LoVo (cell line): ENCODE data around the gene LCN12.
A peak's percentile ranks its signal among the peaks of the same experiment; 100 is the strongest.

Source experiments
- DNase-seq: peaks from one replicate; pipeline ENCODE4 v3.0.0-alpha.2; 2016; ENCODE audit warnings: low spot score

The LCN12 gene

DNA sequence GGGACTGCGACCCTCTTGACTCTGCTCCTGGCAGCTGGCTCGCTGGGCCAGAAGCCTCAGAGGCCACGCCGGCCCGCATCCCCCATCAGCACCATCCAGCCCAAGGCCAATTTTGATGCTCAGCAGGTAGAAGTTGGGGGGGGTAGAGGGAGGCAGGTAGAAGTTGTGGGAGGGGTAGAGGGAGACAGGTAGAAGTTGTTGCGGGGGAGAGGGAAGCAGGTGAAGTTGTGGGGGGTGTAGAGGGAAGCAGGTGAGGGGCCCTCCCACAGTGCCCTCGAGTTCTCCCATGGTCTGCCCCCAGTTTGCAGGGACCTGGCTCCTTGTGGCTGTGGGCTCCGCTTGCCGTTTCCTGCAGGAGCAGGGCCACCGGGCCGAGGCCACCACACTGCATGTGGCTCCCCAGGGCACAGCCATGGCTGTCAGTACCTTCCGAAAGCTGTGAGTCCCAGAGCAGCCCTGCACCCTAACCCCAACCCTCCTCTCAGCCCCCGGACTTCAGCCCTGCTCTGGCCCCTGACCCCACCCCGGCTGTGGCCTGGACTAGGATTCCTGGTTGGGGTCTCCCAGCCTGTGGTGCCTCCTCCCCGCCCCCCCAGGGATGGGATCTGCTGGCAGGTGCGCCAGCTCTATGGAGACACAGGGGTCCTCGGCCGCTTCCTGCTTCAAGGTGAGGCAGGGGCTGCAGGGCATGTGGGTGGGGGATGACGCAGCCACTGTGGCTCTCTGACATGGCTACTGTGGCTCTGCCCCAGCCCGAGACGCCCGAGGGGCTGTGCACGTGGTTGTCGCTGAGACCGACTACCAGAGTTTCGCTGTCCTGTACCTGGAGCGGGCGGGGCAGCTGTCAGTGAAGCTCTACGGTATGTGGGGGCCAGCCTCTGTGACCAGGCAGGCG lies 6.5 kb upstream of the LCN12 start:
- DNase-seq = no peak

DNA sequence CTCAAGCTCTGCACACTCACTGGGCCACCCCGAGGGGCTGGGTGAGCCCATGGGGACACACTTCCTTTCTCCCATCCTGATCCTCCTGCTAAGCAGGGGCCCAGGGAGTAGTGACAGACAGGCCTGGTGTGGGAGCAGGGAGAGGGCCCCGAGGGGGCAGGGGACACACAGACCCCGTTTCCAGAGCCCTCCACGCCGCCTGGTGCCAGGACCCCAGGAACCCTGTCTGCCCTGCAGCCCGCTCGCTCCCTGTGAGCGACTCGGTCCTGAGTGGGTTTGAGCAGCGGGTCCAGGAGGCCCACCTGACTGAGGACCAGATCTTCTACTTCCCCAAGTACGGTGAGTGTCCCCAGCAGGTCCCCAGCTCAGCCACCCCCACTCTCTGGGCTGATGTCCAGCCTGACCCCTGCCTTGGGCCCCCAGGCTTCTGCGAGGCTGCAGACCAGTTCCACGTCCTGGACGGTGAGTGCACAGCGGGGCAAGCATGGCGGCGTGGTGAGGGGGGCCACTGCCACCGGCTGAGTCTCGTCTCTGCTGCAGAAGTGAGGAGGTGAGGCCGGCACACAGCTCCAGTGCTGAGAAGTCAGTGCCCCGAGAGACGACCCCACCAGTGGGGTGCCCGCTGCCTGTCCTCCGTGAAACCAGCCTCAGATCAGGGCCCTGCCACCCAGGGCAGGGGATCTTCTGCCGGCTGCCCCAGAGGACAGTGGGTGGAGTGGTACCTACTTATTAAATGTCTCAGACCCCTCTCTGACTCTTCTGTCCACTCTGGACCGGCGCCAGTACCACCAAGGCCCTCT lies 5.6 kb upstream of the LCN12 start:
- no peak for DNase-seq

DNA sequence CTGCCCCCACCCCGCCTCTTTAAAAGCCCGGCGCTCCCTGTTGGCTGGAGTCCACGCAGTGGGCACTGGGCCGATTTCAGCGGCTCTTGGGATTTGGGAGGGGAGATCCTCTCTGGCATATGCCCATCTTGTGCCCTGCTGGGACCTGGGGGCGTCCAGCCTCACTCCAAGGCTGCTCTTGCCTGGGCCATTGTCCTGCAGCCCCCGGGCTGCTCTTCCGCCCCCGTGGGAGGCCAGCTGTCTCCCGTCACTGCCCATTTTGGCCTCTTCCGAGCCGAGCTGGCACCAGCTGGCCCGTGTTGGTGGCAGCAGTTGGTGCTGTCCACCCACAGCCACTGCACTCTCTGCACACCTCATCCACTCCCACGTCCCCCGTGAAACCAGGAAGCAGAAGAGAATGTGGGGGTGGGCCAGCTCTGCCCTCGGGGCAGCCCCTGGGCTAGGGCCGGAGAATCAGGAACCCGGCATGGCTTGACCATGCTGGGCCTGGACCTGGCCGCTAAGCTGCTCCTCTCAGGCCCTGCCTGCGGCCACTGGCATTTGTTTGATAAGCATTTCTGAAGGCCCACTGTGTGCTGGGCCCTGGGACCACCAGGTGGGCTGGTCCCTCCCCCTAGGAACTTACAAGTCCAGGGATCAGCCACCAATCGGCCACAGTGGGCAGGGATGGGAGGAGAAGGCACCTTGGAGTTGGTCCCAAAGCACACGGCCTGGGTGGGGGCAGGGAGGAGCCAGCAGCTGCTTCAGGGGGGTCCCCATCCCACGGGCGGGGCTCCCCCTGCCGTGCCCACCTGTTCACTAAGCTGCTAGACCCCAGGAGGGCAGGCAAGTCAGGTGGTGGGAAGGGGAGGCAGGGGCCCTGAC lies 4.8 kb upstream of the LCN12 start:
- no peak for DNase-seq

DNA sequence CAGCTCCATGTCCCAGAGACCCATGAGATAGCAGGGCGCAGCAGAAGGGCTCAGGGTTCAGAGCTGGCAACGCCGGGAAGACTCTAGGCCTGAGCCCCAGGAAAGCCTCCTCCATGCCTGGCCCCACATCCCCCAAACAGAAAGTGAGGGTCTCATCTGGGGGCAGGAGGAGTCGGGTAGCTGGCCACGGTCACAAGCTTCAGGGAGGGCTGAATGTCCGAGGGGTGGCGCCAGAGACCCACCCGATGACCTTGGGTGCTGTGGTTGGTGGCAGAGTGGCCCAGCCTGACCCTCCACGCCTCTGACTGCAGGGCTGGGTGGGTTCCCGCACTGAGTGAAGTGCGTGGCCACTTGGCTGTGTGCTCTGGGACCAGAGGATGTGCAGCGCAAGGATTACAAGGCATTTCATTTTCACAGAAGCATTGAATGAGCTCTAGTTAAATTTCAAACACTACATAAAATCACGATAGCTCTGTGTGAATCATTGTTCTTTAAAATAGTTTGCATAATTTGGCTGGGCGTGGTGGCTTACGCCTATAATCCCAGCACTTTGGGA lies 4.0 kb upstream of the LCN12 start:
- DNase-seq = peak; percentile 74

DNA sequence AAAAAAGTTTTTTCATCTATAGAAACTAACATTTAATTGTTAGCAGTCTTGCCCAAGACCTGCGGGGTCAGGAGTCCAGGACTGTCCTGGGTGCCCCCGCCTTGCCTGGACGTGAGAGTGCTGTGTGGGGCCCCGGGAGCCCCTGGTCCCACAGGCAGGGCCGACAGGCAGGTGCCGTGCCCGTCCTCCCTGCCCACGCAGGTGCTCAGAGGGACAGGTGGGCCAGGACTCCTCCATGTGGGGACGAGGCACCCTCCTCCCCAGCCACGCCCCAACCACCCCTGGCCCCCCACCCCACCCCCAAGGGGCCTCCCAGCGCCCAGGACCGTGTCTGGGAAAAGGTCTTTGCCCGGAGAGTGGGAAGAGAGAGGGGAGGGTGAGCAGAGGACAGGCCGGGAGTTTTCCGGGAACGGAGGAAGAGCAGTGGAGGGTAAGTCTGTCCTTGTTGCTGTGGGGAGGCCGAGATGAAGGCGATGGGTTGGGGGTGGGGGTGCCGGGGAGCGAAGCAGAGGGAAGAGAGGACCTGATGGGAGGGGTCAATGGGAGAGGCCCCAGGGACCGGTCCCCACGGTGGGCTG lies 2.7 kb upstream of the LCN12 start:
- no peak for DNase-seq

DNA sequence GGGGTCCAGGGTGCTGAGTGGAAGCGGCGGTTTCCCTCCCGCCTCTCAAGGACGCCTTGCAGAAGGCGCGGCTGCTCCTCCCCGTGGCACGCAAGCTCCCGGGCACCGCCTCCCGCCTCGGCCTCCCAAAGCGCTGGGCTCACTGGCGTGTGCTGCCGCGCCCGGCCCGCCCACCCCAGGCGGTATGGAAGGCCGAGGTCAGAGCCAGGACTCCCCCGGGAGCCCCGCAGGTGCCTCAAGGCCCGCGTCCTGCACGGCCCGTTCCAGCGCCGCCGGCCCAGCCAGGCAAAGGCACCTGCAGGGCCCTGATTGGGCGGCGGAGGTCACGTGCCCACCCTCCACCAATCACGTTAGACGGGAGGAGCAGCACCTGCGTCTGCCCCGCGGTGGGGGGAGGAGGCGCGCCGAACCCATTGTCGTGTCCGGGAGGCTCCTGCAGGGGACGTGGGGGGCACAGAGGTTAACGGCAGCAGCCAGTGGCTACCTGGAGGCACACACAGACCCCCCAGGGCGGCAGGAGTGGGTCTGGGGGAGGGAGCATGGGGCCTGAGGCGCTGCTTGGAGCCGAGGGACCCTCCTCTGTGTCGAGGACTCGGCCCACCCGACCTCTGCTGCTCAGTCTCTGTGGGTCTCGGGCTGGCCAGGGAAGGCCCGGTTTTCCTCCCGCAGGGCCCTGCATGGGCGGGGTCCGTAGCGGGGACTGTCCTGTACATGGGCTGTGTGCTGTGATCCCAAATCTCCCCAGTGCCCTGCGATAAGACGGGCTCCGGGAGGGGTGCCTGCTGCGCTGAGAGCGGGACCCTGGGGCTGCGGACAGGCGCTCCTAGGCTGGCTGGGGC lies 2.0 kb upstream of the LCN12 start:
- DNase-seq = peak; percentile 94

DNA sequence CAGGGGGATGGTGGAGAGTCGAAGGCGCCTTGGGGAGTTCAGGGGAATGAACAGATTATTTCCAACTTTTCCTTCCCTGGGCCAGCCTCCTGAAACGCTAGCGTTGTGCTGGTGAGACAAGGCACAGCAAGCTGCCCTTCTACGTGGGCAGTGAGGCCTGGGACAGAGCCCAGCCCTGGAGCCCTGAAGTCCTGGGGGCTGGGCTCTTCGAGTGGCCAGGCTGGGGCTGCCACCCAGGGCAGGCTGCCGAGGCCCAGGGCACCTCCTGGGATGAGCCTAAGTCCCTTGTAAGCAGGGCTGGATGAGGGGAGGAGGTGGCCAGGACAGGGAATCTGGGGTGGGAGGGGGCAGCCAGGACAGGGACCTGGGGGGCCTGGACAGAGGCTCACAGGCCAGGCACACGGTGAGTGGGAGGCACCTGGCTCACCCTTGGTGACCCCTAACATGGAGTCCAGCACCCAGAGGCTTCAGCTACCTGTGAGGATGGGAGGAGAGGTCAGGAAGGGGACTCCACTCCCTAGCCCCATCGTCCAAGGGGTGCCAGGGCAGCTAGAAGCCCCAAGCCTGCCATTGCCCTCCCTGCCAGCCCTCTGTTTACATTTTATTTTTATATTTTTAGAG lies 1.3 kb upstream of the LCN12 start:
- DNase-seq = no peak

DNA sequence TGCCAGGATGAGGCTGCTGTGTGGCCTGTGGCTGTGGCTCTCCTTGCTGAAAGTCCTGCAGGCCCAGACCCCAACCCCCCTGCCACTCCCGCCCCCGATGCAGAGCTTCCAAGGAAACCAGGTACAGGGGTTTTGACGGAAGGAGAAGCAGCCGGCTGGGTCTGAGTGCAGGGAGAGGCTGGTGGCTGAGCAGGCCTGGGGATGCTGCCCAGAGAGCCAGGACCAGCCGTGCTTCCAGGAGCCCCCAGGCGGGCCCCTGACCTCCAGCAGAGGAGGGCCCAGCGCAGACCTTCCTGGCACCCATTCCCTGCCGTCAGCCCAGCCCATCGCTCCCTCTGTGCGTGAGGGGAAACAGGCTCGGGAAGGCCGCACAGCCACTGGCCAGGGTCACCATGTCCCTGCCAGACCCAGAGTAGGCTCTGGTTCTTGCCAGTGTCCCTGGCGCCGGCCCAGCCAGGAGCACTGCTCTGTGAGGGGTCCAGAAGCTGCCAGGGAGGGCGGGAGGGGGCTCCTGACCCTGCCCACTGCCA lies 313 bp downstream of the LCN12 start:
- no peak for DNase-seq

DNA sequence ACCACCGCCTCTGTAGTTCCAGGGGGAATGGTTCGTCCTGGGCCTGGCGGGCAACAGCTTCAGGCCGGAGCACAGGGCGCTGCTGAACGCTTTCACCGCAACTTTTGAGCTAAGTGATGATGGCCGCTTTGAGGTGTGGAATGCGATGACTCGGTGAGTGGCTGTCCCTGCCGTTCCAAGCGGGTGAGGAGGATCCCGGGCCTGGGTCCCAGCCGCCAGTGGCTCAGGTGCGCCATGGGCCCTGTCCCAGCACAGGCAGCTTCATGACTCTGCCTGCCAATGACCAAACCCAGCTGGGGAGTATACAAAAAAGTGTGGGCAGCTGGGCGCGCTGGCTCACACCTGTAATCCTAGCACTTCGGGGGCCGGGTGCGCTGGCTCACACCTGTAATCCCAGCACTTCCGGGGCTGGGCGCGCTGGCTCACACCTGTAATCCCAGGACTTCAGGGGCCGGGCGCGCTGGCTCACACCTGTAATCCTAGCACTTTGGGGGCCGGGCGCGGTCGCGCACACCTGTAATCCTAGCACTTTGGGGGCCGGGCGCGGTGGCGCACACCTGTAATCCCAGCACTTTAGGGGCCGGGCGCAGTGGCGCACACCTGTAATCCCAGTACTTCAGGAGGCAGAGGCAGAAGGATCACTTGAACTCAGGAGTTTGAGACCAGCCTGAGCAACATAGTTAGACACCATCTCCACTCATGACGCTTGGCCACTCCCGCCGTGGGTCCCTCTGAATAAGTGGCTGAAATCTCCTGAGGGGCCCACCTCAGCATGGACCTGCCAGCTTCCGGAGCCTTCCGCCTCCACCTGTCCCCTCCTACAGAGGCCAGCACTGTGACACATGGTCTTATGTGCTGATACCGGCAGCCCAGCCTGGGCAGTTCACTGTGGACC lies 1.1 kb downstream of the LCN12 start:
- no peak for DNase-seq

DNA sequence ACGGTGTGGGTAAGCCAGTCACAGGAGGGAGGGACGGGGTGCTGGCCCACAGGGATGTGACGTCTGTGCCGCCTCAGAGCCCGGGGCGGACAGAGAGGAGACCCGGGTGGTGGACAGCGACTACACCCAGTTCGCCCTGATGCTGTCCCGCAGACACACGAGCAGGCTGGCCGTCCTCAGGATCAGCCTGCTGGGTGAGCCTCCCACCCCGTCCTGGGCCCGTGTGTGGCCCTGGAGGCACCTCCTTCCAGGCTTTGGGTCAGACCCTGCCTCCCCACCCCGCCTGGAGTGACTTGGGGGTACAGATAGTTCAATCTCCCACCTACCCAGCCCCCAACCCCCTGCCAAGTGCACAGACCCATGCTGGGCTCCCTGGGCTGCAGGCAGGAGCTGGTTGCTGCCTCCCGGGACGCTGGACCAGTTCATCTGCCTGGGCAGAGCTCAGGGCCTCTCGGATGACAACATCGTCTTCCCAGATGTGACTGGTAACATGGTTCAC lies 1.7 kb downstream of the LCN12 start:
- no peak for DNase-seq

DNA sequence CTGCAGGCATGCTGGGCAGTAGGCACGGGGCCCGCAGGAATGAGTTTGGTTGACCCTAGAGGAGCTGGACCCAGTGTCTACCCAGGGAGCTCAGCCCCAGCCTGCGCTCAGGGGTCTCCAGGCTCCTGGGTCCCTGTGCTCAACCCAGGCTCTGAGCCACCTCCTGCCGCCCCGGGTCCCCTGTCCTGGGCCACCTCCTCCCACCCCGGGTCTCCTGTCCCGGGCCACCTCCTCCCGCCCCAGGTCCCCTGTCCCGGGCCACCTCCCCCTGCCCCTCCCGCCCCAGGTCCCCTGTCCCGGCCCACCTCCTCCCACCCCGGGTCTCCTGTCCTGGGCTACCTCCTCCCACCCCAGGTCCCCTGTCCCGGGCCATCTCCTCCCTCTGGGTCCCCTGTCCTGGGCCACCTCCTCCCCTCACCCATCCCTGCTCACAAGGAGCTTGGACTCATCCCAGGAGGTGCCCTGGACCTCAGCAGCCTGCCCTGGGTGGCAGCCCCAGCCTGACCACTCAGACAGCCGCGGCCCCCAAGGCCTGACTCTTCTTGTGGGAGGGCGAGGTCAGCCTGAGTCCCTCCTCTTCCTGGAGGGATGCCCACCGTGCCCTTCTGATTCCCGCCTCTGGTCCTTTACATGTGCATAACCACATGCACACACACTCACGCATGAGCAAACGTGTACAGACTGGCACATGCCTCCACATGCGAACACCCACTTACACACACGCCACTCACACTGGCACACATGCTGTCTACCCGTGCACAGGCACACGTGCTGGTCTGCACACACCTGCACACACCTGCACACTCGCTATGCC lies 2.4 kb downstream of the LCN12 start:
- DNase-seq = no peak

DNA sequence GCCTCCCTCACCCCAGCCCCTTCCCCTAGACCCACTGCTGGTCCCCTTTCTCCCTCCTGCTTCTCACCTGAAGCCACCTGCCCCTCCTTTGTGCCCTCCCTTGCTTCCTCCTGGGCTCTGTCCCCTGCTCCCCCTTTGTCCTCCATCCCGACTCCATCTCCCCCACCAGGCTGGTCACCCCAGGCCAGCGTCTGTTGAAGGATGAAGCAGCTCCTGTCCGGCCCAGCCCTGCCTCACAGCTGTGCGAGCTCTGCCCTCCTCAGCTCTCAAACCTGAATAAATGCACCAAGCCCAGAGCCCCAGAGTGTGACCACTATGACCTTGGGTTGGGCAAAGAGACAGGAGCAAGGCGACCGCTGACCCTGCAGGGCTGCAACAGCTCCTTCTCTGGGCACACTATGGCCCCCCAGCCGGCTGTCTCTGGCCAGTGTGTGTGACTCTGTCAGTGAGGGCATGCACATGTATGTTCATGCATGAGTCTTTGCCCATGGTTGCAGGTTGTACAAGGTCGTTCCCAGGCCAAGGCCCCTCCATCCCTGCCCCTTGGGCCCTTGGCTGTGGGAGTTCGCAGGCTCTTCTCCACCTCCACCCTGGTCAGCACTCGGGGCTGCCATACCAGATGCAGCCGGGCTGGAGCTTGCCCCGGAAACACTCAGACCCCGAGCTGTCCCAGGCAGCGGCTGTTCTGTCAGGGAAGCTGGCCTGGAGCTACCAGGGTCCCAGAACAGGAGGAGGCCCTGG lies 3.3 kb downstream of the LCN12 start:
- DNase-seq = no peak

DNA sequence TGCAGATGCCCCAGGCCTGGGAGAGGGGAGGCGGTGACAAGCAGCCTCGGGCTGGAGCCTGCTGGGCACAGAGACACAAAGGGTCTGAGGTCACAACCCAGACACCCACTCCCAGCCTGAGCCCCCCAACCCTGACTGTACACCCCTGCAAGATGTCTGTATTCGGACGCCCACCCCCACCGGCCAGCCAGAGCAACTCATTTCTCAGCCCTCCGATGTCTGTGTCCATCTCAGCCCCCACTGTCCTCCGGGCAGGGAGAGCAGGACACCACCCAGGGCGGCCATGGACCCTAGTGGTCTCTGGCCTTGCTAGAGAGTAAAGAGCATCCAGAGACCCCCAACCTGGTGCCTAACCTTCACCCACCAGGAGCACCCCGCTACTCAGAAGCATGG lies 3.9 kb downstream of the LCN12 start:
- no peak for DNase-seq

DNA sequence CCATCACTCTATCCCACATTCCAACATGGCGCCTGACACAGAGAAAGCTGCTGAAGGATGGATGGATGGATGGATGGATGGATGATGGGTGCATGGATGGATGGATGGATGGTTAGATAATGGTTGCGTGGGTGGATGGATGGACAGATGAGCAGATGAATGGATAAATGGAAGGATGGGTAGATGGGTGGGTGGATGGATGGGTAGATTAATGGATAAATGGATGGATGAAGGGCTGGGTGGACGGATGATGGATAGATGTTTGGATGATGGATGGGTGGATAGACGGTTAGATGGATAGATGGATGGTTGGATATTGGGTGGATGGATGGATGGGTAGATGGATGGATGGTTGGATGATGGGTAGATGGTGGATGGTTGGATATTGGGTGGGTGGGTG lies 4.5 kb downstream of the LCN12 start:
- DNase-seq = no peak

DNA sequence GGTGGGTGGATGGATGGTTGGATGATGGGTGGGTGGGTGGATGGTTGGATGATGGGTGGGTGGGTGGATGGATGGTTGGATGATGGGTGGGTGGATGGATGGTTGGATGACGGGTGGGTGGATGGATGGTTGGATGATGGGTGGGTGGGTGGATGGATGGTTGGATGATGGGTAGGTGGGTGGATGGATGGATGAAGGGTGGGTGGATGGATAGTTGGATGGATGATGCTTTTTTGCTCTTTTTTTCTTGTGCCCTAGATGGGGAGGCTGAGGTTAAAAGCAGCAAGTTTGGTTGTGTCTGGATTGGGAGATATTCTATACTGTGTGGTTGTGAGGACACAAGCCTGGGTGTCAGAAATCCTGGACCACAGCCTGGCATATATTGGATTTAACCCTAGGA lies 5.4 kb downstream of the LCN12 start:
- no peak for DNase-seq

DNA sequence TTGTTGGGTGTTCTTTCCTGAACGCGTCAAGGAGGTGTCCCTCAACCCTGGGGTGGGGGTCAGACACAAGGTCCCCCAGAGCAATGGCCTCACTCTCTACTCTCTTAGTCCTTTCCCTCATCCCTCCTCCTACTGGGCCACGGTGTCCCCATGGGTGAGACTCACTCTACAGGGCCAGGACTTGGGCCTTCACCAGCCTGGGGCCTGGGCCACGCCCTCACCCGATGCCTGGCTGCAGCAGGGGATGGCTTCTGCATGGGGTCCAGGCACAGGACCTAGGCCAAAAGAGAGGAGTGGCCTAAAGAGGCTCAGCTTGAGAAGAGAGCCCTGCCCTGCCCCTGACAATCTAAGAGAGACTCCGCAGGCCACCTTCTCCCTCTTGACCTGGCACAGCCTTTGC lies 5.8 kb downstream of the LCN12 start:
- DNase-seq = no peak

DNA sequence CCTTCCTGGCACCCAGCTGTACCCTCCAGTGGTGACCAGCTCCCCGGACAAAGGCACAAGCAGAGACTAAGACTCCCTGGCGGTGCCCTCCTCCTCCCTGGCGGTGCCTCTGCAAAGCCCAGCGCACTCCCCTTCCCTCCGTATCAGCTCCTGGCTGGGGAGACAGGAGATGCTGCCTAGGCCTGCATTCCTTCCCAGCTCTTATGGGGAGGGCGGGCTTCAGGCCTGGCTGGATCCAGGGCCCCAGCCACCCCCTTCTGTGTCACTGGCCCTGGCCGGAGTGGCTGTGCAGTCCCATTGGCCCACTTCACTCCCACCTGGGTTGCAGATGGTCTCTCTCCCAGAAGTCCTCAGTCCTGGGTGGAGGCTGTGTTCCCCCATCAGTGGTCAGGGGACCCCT lies 6.4 kb downstream of the LCN12 start:
- no peak for DNase-seq
